ENCODE results near the gene SLC25A15.

The SLC25A15 gene

GRCh38 chr13:40777166-40777808, 12.1 kb upstream of the SLC25A15 start:
- no peaks in the 10 kb centered on the region for H3K27me3 ChIP-seq (replicated peaks)
- peak; percentile 69 for TF ChIP-seq CTCF (IDR thresholded peaks at IDR 0.05; ENCODE audit: low read depth, low read length, missing control alignments)
- no peaks in the 10 kb centered on the region for H3K36me3 ChIP-seq (replicated peaks)
- DNase-seq = peak; percentile 54
- H3K27ac ChIP-seq = peak overlapping the region; percentile 41
- in situ Hi-C loops (cut with HindIII; ENCODE audit: low pct_ligation_motif_present, low sequenced_read_pairs) = no loop called here
- peak overlapping the region; percentile 29 for H3K4me3 ChIP-seq (ENCODE audit: low read depth, low read length)

- no peak for TF ChIP-seq CTCF (IDR thresholded peaks at IDR 0.05; ENCODE audit: low read depth, low read length, missing control alignments)
- DNase-seq = no peak
- H3K27ac ChIP-seq = no peak overlapping the region
These were observed 11.6 kb upstream of the SLC25A15 start for GRCh38 chr13:40777809-40778175.

DNA sequence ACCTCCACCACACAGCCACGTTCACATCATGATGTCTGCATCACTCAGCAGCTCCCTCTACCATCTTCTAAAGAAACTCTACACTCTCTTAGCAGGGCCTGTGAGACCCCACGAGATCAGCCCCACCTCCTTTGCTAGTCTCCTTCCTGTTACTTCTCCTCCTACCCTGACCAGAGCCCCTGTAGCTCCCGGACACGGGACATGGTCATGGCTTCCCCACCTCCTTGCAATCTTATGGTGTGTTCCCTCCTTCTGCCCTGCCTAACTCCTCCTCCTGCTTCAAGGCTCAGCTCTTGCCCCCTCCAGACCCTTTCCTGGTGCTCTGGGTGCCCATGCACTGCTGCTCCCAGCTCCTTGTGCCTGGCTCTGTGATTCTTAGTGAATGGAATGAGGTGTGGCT, 10.4 kb upstream of the SLC25A15 start:
- Histone ChIP-seq H3K27me3 (replicated peaks) (no peaks in the 10 kb centered on the region), H3K36me3 (replicated peaks) (no peaks in the 10 kb centered on the region), H3K27ac (no peak overlapping the region), H3K4me3 (ENCODE audit: low read depth, low read length) (no peak overlapping the region)
- in situ Hi-C loops (cut with HindIII; ENCODE audit: low pct_ligation_motif_present, low sequenced_read_pairs) = no loop called here
- no peak for TF ChIP-seq CTCF (IDR thresholded peaks at IDR 0.05; ENCODE audit: low read depth, low read length, missing control alignments)
- no peak for DNase-seq

More at GRCh38 chr13:40777809-40778175, 11.6 kb upstream of the SLC25A15 start:
- Histone ChIP-seq H3K36me3 (replicated peaks) (no peaks in the 10 kb centered on the region), H3K27me3 (replicated peaks) (no peaks in the 10 kb centered on the region), H3K4me3 (ENCODE audit: low read depth, low read length) (no peak overlapping the region)
- in situ Hi-C loops (cut with HindIII; ENCODE audit: low pct_ligation_motif_present, low sequenced_read_pairs) = no loop called here

DNA sequence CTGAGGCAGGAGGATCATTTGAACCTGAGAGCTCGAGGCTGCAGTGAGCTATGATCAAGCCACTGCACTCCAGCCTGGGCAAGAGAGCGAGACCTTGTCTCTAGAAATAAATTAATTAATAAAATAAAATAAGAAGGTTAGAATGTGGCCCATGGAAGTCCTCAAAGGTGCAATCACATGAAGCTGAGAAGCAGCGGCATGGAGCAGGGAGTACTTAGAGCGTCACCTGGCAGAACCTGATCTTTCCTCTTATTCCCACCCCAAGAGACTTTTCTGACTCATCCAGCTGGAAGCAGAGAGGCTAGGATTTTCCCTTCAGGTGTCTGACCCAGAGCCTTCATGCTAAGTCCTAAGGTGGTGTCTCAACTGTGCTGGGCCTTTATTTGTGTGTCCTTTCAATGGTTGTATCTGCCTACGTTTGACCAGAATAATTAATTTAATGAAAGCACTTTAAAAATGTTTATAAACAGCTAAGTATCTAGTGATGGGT, 9.6 kb upstream of the SLC25A15 start:
- H3K27ac ChIP-seq = no peak overlapping the region
- H3K36me3 ChIP-seq (replicated peaks) = no peaks in the 10 kb centered on the region
- no peak for TF ChIP-seq CTCF (IDR thresholded peaks at IDR 0.05; ENCODE audit: low read depth, low read length, missing control alignments)
- no peaks in the 10 kb centered on the region for H3K27me3 ChIP-seq (replicated peaks)
- H3K4me3 ChIP-seq (ENCODE audit: low read depth, low read length) = no peak overlapping the region
- no peak for DNase-seq
- in situ Hi-C loops (cut with HindIII; ENCODE audit: low pct_ligation_motif_present, low sequenced_read_pairs) = no loop called here

GRCh38 chr13:40780822-40781401, 8.5 kb upstream of the SLC25A15 start:
- in situ Hi-C loops (cut with HindIII; ENCODE audit: low pct_ligation_motif_present, low sequenced_read_pairs) = no loop called here
- Histone ChIP-seq H3K4me3 (ENCODE audit: low read depth, low read length) (no peak overlapping the region), H3K27me3 (replicated peaks) (no peaks in the 10 kb centered on the region), H3K27ac (no peak overlapping the region), H3K36me3 (replicated peaks) (no peaks in the 10 kb centered on the region)
- peak; percentile 37 for TF ChIP-seq CTCF (IDR thresholded peaks at IDR 0.05; ENCODE audit: low read depth, low read length, missing control alignments)
- peak; percentile 57 for DNase-seq
